Measurements from ENCODE around the gene CERS4. TPM values are rescaled to one million over a fixed set of nuclear protein-coding genes. Genes with fewer than 3 reads are reported as not detected.
"Not testable (repeated sequence)": the region's sequence is repeated elsewhere in the genome, so short reads cannot be mapped to it uniquely, and the experiment has no call there.

Gene CERS4
- total RNA-seq, 1 donor from 2014 or later, result 30.6 TPM

DNA sequence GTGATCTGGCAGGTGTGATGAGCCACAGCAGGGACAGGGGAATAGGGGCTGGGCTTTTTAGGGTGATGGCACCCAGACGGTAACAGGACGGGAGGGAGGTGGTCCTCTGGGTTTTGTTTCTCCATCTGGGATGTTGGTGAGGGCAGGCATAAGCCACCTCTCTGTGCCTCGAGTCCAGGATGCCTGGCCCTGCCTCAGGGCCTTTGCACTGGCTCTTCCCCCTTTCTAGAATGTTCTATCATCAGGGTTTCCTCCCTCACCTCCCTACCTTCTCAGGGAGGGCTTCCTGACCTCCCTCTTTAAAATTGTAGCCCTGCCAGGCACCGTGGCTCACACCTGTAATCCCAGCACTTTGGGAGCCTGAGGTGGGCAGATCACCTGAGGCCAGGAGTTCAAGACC, 6.6 kb downstream of the CERS4 start:
- Mint-ChIP-seq H3K4me3 (no peak overlapping the region), H3K27ac (no peak overlapping the region), H3K27me3 (no peaks in the 10 kb centered on the region), H3K36me3 (ENCODE audit: low read depth) (peaks cover 17% of the 10 kb centered on the region), H3K4me1 (peaks cover 17% of the 10 kb centered on the region), H3K9me3 (no peaks in the 10 kb centered on the region)
- intact Hi-C loops (cut with micrococcal nuclease), result no loop called here
- no peak for DNase-seq

- intact Hi-C loops (cut with micrococcal nuclease), result no loop called here
- Mint-ChIP-seq H3K27me3 (no peaks in the 10 kb centered on the region), H3K36me3 (ENCODE audit: low read depth) (peaks cover 19% of the 10 kb centered on the region), H3K9me3 (no peaks in the 10 kb centered on the region), H3K4me3 (no peak overlapping the region), H3K4me1 (peaks cover 17% of the 10 kb centered on the region), H3K27ac (no peak overlapping the region)
- DNase-seq, result no peak
Observed at GRCh38 chr19:8216357-8216756, 7.2 kb downstream of the CERS4 start.

- H3K27ac Mint-ChIP-seq; intact Hi-C loops (cut with micrococcal nuclease); DNase-seq; H3K4me3 Mint-ChIP-seq; H3K4me1 Mint-ChIP-seq; H3K9me3 Mint-ChIP-seq; H3K27me3 Mint-ChIP-seq: not testable (repeated sequence)
- H3K36me3 Mint-ChIP-seq (ENCODE audit: low read depth), result peaks cover 16% of the 10 kb centered on the region
Observed at GRCh38 chr19:8218127-8218526, 9.0 kb downstream of the CERS4 start.

- Mint-ChIP-seq H3K4me1 (no peaks in the 10 kb centered on the region), H3K4me3 (no peak overlapping the region), H3K36me3 (ENCODE audit: low read depth) (peaks cover 6% of the 10 kb centered on the region), H3K27ac (no peak overlapping the region), H3K9me3 (no peaks in the 10 kb centered on the region), H3K27me3 (no peaks in the 10 kb centered on the region)
- intact Hi-C loops (cut with micrococcal nuclease), result no loop called here
- no peak for DNase-seq
Observed at GRCh38 chr19:8220481-8220880, 11.3 kb downstream of the CERS4 start.

GRCh38 chr19:8221161-8221560, 12.0 kb downstream of the CERS4 start:
- Mint-ChIP-seq H3K27ac (no peak overlapping the region), H3K9me3 (no peaks in the 10 kb centered on the region), H3K36me3 (ENCODE audit: low read depth) (peaks cover 8% of the 10 kb centered on the region), H3K27me3 (no peaks in the 10 kb centered on the region), H3K4me3 (no peak overlapping the region), H3K4me1 (no peaks in the 10 kb centered on the region)
- DNase-seq, result no peak
- intact Hi-C loops (cut with micrococcal nuclease), result no loop called here

DNA sequence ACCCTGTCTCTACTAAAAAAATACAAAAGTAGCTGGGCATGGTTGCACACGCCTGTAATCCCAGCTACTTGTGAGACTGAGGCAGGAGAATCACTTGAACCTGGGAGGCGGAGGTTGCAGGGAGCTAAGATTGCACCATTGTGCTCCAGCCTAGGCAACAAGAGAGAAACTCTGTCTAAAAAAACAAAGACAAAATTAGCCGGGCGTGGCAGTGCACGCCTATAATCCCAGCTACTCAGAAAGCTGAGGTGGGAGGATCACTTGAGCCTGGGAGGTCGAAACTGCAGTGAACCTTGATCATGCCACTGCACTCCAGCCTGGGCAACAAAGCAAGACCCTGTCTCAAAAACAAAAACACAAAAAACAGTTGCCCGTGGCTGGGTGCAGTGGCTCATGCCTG, 14.3 kb downstream of the CERS4 start:
- DNase-seq; H3K27me3 Mint-ChIP-seq; H3K4me1 Mint-ChIP-seq; H3K36me3 Mint-ChIP-seq (ENCODE audit: low read depth); intact Hi-C loops (cut with micrococcal nuclease); H3K9me3 Mint-ChIP-seq; H3K27ac Mint-ChIP-seq; H3K4me3 Mint-ChIP-seq: not testable (repeated sequence)

DNA sequence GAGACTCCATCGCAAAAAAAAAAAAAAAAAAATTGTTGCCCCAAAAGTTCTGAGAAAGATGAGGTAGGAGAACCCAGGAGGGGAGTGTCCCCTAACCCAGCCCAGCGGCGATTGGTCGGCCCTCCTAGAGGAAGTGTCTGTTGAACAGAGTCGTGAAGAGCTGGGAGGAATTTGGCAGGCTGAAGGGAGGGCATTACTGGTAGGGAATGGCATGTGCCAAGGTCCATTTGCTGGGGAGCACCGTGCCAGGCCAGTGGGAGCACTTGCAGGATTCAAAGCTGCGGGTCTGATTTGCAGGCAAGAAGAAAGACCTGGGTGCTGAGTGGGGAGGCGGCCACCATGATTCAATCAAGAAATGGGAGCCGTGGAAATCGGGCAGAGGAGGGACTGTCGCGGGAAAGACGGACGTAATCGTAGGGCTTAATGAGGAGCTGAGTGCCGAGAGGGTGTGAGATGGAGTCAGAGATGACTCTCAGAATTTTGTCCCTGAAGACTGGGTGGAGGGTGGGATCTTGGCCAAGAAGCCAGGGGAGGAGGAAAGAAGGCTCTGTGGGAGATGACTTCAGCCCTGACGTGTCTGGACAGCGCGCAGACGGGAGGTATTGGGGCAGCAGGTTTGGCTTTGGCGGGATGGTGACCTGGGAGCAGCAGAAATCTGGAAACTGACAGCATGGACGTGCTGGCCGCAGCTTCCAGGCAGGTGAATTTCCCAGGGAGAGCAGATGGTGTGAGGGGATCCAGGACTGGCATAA, 15.4 kb downstream of the CERS4 start:
- peaks cover 2% of the 10 kb centered on the region for H3K4me1 Mint-ChIP-seq
- no peaks in the 10 kb centered on the region for H3K27me3 Mint-ChIP-seq
- DNase-seq, result no peak
- intact Hi-C loops (cut with micrococcal nuclease), result no loop called here
- no peak overlapping the region for H3K4me3 Mint-ChIP-seq
- peaks cover 6% of the 10 kb centered on the region for H3K36me3 Mint-ChIP-seq (ENCODE audit: low read depth)
- no peaks in the 10 kb centered on the region for H3K9me3 Mint-ChIP-seq
- H3K27ac Mint-ChIP-seq, result no peak overlapping the region

DNA sequence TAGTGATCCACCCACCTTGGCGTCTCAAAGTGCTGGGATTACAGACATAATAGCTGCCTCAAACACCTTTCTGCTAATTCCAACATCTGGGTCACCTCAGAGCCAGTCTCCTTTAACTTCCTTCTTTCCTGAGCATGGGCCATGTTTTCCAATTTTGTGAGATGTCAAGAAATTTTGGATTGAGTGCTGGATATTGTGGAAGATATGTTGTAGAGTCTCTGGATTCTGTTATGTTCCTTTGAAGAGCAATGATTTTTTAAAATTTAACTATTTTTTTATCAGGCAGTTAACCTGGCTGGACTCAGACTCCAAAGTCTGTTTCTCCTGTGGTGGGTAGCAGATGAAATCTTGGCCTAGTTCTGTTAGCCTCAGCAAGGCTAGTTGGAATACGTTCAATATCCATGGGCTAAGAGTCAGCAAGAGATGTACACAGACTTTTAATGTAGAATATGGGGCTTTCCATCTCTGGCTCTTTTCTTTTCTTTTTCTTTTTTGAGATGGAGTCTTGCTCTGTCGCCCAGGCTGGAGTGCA, 22.0 kb downstream of the CERS4 start:
- no peak overlapping the region for H3K27ac Mint-ChIP-seq
- H3K4me1 Mint-ChIP-seq, result peaks cover 2% of the 10 kb centered on the region
- H3K27me3 Mint-ChIP-seq, result no peaks in the 10 kb centered on the region
- intact Hi-C loops (cut with micrococcal nuclease), result no loop called here
- peaks cover 19% of the 10 kb centered on the region for H3K36me3 Mint-ChIP-seq (ENCODE audit: low read depth)
- no peak overlapping the region for H3K4me3 Mint-ChIP-seq
- no peak for DNase-seq
- H3K9me3 Mint-ChIP-seq, result no peaks in the 10 kb centered on the region

GRCh38 chr19:8233370-8233769, 24.2 kb downstream of the CERS4 start:
- Mint-ChIP-seq H3K27ac (no peak overlapping the region), H3K4me1 (peaks cover under 1% of the 10 kb centered on the region), H3K4me3 (no peak overlapping the region), H3K27me3 (no peaks in the 10 kb centered on the region), H3K9me3 (peaks cover 1% of the 10 kb centered on the region), H3K36me3 (ENCODE audit: low read depth) (peaks cover 18% of the 10 kb centered on the region)
- DNase-seq, result no peak
- intact Hi-C loops (cut with micrococcal nuclease), result no loop called here

DNA sequence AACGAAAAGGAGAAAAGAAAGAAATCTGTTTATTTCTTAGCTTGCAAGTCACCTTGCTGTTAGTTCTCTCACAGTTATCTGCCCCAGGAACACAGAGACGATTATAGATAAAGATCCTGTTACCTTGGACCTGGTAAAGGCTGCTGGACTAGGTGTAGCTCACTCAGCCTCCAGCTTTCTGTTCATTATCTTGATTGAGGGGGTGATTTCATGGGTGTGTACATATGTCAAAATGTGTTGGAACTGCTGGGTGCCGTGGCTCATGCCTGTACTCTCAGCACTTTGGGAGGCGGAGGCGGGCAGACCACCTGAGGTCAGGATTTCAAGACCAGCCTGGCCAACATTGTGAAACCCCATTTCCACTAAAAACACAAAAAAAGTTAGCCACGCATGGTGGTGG, 27.9 kb downstream of the CERS4 start:
- H3K36me3 Mint-ChIP-seq (ENCODE audit: low read depth), result peaks cover 21% of the 10 kb centered on the region
- no peaks in the 10 kb centered on the region for H3K27me3 Mint-ChIP-seq
- intact Hi-C loops (cut with micrococcal nuclease), result no loop called here
- H3K9me3 Mint-ChIP-seq, result peaks cover 6% of the 10 kb centered on the region
- peaks cover 8% of the 10 kb centered on the region for H3K4me1 Mint-ChIP-seq
- DNase-seq, result no peak
- no peak overlapping the region for H3K27ac Mint-ChIP-seq
- no peak overlapping the region for H3K4me3 Mint-ChIP-seq

DNA sequence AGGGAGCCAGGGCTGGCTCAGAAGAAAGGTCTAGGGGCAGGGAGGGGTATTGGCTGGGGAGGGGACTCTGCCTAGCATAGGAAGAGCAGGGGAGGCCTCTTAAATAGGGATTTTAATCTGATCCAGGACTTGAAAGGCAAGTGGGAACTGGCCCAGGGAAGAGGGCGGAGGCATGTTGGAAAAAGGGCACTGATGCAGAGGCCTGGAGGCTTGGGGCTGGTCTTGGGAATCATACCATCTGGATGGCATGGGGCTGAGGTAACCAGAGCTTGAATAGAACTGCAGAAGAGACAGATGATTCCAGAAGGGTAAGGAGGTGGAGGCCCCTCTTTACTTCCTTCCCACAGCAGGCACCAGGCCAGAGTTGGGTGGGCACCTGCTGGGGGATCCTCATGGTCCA, 29.1 kb downstream of the CERS4 start:
- no peak overlapping the region for H3K27ac Mint-ChIP-seq
- H3K36me3 Mint-ChIP-seq (ENCODE audit: low read depth), result peaks cover 30% of the 10 kb centered on the region
- H3K9me3 Mint-ChIP-seq, result peaks cover 11% of the 10 kb centered on the region
- peaks cover 8% of the 10 kb centered on the region for H3K4me1 Mint-ChIP-seq
- no peaks in the 10 kb centered on the region for H3K27me3 Mint-ChIP-seq
- DNase-seq, result no peak
- no peak overlapping the region for H3K4me3 Mint-ChIP-seq
- intact Hi-C loops (cut with micrococcal nuclease), result no loop called here

GRCh38 chr19:8239528-8240273, 30.5 kb downstream of the CERS4 start:
- intact Hi-C loops (cut with micrococcal nuclease), result no loop called here
- Mint-ChIP-seq H3K9me3 (peaks cover 11% of the 10 kb centered on the region), H3K27me3 (no peaks in the 10 kb centered on the region), H3K27ac (no peak overlapping the region), H3K4me1 (peaks cover 11% of the 10 kb centered on the region), H3K4me3 (no peak overlapping the region), H3K36me3 (ENCODE audit: low read depth) (peaks cover 41% of the 10 kb centered on the region)
- no peak for DNase-seq

- peak overlapping the region; percentile 41 for H3K27ac Mint-ChIP-seq
- H3K4me3 Mint-ChIP-seq, result no peak overlapping the region
- H3K36me3 Mint-ChIP-seq (ENCODE audit: low read depth), result peaks cover 41% of the 10 kb centered on the region
- H3K4me1 Mint-ChIP-seq, result peaks cover 11% of the 10 kb centered on the region
- intact Hi-C loops (cut with micrococcal nuclease), result no loop called here
- DNase-seq, result peak; percentile 64
- no peaks in the 10 kb centered on the region for H3K27me3 Mint-ChIP-seq
- H3K9me3 Mint-ChIP-seq, result peaks cover 11% of the 10 kb centered on the region
Observed at GRCh38 chr19:8240274-8241229, 31.4 kb downstream of the CERS4 start.
